GM12875 (cell line): ENCODE data around the gene CHD6.
"Not testable (repeated sequence)": the region's sequence is repeated elsewhere in the genome, so short reads cannot be mapped to it uniquely, and the experiment has no call there.

ENCODE experiments used
- H3K4me3 ChIP-seq: one replicate; pipeline ENCODE4 v1.5.1; 2011; ENCODE audit warnings: low read depth, low read length, control low read depth
- TF ChIP-seq, protein P1 (sequence below): IDR thresholded peaks from 2 replicates; pipeline ENCODE4 v1.5.1; 2011; ENCODE audit warnings: low read depth, mild to moderate bottlenecking, control low read depth, inconsistent platforms, low read length, moderate library complexity, borderline replicate concordance; ENCODE audit not compliant: insufficient read depth

CHD6 gene

DNA sequence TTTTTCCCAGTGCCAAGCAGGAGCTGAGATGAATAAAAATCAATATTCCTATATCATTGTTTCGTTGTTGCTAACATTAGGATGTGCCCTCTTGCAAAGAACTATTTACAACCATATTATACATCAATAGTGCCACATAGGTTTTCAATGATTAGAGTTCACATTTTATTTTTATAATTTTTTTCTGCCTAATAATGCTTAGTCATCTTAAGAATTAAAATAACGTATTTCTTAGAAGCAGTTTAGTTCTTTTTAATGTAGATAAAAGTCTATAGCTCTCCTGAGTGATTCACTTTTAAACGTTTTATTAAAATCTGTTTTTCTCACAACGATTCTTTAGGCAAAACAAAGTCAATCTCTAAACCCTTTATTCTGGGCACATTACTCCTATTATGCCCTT is 71.6 kb downstream of the CHD6 start:
- TF ChIP-seq, protein P1, sequence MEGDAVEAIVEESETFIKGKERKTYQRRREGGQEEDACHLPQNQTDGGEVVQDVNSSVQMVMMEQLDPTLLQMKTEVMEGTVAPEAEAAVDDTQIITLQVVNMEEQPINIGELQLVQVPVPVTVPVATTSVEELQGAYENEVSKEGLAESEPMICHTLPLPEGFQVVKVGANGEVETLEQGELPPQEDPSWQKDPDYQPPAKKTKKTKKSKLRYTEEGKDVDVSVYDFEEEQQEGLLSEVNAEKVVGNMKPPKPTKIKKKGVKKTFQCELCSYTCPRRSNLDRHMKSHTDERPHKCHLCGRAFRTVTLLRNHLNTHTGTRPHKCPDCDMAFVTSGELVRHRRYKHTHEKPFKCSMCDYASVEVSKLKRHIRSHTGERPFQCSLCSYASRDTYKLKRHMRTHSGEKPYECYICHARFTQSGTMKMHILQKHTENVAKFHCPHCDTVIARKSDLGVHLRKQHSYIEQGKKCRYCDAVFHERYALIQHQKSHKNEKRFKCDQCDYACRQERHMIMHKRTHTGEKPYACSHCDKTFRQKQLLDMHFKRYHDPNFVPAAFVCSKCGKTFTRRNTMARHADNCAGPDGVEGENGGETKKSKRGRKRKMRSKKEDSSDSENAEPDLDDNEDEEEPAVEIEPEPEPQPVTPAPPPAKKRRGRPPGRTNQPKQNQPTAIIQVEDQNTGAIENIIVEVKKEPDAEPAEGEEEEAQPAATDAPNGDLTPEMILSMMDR: no peak
- no peak overlapping the region for H3K4me3 ChIP-seq

DNA sequence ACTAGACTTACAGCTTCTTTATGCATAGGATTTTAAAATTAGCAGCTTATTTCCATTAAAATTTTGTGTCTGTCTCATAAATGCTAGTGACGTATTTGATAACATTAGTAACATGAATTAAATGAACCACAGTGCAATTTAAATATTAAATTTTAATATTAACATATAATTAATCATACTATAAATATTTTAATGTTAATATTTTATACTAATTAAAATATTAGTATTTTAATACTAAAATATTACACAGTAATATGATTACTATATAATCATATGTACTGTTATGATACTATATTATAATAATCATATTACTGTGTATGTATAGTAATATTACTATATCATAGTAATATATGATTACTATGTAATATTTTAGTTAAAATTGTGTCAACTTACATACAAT is 73.7 kb downstream of the CHD6 start:
- H3K4me3 ChIP-seq: no peak overlapping the region
- TF ChIP-seq, protein P1: no peak

DNA sequence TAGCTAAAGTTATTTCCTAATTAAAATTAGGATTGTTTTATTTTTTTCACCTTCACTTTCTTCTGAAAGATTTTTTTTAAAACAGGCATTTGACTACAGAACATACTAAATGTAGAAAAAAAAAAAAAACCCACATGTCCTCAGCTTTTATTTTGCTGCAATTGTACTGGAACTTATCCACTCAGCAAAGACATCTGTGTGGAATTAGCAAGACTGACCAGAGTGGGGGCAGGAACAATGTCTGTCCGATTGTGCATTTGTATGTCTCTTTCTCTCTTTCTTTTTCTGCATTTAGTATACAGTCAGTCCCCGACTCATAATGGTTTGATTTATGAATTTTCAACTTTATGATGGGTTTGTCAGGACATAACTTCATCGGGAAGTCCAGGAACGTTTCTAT is 77.3 kb downstream of the CHD6 start:
- TF ChIP-seq, protein P1: no peak
- H3K4me3 ChIP-seq: no peak overlapping the region

DNA sequence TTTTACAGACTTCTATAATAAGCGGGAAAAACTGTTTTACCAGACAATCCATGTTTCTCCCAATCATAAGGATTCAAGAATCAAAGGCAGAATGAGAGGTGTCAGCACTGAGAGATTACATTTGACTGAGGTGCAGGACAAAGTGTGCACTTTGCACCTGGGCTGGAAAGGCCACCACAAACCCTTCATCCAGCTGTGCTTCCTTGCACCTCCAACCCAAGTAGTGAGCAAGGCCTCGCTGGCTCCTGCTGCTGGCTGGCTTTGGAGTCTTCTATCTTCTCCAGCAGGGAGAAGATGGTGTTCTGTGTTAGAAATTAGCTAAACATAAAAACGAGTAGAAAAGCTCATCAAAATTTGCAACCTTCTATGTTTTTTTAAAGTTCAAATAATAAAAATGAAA is 77.7 kb downstream of the CHD6 start:
- TF ChIP-seq, protein P1: no peak

DNA sequence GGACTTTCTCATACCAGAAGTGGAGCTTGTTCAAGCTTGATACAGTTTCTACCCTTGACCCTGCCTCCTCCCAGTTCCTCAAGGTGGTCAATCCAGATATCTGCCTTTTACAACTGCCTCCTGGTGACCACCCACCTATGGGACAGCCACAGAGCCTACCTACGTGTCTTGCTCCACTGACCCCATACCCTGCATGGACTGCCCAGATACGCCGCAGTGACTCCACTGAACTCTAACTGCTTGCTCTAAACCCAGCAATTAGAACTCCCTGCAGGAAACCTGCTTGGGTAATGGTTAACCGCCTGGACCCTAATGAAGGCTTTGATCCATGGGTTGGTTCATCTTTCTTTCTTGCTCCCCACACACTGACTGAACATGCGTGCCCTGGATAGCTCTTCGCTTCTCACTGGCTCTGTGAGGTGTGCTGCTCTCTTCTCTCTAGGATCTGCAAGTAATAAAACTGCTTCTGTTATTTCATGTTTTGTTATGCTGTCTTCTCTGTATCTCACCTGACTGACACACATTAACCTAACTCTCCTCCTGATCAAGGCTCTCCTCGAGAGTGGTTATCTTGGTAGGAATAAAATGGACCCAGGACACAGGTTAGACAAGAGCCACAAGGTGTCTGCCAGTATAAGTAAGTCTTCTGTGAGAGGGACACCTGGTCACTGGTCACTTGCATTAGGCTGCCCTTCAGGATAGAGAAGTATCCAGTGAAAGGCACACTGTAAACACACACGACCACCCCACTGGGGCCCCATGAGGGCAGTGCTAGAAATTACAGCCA is 79.2 kb downstream of the CHD6 start:
- no peak overlapping the region for H3K4me3 ChIP-seq
- TF ChIP-seq, protein P1: no peak

More for the DNA sequence above, 77.7 kb downstream of the CHD6 start:
- H3K4me3 ChIP-seq: no peak overlapping the region

DNA sequence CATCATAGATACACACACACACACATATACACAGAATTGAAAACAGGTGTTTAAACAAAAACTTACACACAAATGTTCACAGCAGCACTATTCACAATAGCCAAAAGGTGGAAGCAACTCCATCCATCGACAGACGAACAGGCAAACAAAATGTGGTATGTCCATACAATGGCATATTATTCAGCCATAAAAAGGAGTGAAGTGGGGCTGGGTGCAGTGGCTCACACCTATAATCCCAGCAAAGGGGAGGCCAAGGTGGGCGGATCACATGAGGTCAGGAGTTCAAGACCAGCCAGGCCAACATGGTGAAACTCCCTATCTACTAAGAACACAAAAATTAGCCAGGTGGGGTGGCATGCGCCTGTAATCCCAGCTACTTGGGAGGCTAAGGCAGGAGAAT is 80.3 kb downstream of the CHD6 start:
- TF ChIP-seq, protein P1: no peak
- H3K4me3 ChIP-seq: no peak overlapping the region

DNA sequence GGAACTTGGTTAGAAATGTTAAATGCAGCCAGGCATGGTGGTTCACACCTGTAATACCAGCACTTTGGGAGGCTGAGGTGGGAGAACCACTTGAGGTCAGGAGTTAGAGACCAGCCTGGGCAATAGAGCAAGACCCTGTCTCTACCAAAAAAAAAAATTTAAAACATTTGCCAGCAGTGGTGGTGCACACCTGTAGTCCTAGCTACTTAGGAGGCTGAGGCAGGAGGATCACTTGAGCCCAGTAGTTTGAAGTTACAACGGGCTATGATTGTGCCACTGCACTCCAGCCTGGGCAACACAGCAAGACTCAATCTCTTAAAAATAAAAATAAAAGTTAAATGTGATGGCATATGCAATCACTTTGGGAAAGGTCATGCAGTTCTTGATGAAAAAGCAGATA is 82.6 kb downstream of the CHD6 start:
- not testable (repeated sequence) for H3K4me3 ChIP-seq
